Measurements from ENCODE around the gene ABHD1.

DNA sequence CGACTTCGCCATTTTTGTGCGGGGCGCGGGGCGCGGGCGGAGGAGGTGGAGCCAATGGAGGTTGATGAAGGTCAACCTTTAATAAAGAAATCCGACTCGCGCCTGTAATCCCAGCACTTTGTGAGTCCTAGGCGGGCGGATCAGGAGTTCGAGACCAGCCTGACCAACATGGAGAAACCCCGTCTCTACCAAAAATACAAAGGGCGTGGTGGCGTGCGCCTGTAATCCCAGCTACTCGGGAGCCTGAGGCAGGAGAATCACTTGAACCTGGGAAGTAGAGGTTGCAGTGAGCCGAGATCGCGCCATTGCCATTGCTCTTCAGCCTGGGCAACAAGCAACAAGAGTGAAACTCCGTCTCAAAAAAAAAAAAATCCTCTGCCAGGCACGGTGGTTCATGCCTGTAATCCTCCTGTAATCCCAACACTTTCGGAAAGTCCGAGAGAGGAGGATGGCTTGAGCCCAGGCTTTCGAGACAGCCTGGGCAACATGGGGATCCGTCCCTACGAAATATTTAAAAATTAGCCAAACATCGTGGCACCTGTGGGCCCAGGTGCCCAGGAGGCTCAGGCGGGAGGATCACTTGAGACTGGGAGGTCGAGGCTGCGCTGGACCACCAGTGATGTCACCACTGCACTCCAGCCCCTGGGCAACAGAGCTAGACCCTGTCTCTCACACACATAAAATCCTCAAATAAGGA is 11.3 kb downstream of the ABHD1 start:
- TF ChIP-seq CTCF (IDR thresholded peaks at IDR 0.05) (no peak), POLR2A (IDR thresholded peaks at IDR 0.05) (no peak)

Measured in body of pancreas (tissue), 4 donors.